GM18505 (cell line): Measurements from ENCODE around the gene PLXNA4.

Experiments used
- ATAC-seq: cut with Tn5 transposase; IDR thresholded peaks from one replicate; pipeline ENCODE4 v1.9.1; 2021; ENCODE audit not compliant: unreplicated experiment
- POLR2A ChIP-seq: IDR thresholded peaks from 4 replicates; pipeline ENCODE4 v1.6.1; 2011; ENCODE audit warnings: borderline replicate concordance; ENCODE audit not compliant: insufficient read depth, insufficient read length; ENCODE audit errors: extremely low read depth

The PLXNA4 gene

DNA sequence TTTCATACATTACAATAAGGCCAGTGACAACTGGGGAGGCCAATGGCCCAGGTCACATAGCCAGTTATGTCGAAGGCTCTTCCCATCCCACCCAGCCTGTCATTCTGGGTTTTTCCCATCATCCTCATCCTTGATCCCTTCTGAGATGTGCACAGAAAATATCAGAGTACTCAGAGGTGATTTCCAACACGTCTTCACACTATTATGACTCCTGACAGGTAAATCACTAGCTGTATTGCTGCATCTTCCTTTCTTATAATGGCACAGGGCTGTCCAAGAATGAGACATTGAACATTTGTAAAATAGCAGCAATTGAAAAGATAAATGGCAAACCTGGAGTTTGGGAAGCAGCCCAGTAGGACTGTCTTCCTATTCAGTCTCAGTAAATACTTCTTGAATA lies 159.9 kb downstream of the PLXNA4 start:
- ATAC-seq, result no peak
- no peak for TF ChIP-seq POLR2A

DNA sequence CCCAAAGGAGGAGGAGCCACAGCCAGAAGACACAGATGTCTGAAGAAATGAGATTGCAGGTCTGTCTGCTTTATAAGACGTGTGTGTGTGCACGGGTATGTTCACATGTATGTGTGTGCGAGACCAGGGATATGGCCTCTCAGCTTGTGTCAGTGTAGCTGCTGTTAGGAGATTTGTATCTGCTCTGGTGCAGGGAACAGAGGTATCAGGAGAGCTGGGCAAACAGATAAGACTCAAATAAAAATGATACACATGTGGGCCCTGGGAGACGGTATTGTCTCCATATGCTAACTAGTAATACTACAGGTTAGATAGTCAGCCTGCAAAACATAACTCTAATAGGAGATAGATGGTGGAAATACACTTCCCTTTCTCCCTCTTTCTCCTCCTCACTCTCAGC lies 161.0 kb downstream of the PLXNA4 start:
- no peak for ATAC-seq
- TF ChIP-seq POLR2A, result no peak

GRCh38 chr7:132414857-132415256 lies 161.4 kb downstream of the PLXNA4 start:
- no peak for TF ChIP-seq POLR2A
- no peak for ATAC-seq

DNA sequence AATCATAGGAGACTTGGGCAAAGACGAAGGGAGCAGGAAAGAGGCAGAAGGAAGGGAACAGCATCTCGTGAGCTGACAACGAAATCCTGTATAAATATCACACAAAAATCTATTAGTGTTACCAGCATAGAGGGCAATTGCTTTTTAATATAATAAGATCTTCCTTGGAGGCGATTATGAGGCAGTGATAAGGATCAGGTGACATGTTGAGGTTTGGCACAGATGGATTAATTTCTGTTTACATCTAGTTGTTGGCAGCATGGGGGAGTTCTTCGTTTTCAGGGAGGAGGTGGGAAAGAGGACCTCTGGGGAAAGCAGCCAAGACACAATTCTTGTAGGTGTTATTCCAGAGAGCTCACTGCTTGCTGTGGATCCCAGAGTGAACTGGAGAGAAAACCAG lies 163.8 kb downstream of the PLXNA4 start:
- TF ChIP-seq POLR2A, result no peak
- ATAC-seq, result no peak

GRCh38 chr7:132410861-132411541 lies 165.3 kb downstream of the PLXNA4 start:
- TF ChIP-seq POLR2A, result no peak
- no peak for ATAC-seq

DNA sequence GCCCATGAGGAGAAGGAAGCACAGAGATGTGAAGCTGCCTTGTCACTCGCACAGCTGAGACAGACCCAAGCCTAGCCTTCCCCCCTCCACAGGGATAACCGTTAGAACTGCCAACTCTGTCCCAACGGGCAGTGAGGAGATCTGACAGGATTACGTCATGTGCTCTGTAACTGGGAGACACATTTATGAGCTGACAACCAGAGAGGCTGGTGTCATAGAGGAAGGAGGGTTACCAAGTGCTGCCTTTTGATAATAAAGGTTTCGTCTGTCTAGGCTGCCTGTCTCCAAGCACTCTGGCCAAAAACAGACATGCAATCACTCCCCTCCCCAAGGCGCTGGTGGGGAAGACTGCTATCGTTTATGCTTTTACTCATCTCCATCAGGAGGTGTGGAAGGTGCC lies 165.9 kb downstream of the PLXNA4 start:
- no peak for TF ChIP-seq POLR2A
- ATAC-seq, result no peak

DNA sequence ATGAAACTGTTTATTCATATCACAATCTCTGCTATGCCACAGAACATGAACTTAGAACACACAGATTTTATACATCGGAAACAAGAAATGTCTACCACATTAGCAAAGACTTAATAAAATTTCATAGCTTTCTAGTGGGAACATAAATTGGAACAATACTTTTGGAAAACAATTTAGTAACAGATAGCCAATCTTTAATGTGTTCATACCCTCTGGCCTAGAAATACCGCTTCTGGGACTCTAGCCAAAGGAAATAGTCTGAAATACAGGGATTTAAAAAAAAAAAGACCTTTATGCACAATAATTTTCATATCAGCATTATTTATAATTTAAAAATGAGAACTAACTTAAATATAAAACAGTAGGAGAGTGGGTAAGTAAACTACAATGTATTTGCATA lies 168.5 kb downstream of the PLXNA4 start:
- TF ChIP-seq POLR2A, result no peak
- no peak for ATAC-seq

GRCh38 chr7:132406039-132406438 lies 170.2 kb downstream of the PLXNA4 start:
- no peak for TF ChIP-seq POLR2A
- ATAC-seq, result no peak

- no peak for ATAC-seq
- TF ChIP-seq POLR2A, result no peak
Measured at GRCh38 chr7:132404261-132404660, 172.0 kb downstream of the PLXNA4 start.

DNA sequence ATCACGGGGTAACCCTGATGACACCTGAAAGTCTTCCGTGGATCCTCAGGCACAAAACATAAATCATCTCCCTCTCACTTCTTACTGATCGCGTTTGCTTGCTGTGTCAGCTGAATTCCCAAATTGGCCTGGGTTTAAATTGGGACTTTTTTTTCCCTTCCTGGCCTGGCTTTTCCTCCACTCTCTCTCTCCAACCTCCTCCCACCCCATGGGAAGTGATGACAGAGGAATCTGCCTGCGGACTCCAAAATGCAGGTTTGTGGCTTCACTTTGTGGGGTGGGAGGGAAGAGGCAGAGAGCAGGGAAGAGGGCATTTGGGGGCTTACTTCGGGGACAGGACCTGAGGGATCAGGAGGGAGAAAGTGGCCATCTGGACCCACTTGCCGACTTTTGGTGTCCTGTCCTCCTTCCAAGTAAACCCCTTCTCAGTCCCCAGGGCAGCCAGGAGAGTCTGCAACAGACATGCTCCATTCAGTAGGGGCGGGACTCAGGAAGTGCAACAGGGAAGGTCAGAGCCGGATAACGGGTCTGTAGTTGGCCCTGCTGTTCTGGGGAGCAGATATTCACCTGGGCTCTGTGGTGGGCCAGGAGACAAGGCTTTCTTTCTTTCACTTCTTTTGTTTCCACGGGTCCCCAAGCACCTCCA lies 172.7 kb downstream of the PLXNA4 start:
- TF ChIP-seq POLR2A, result no peak
- no peak for ATAC-seq

GRCh38 chr7:132402751-132403245 lies 173.5 kb downstream of the PLXNA4 start:
- no peak for TF ChIP-seq POLR2A
- no peak for ATAC-seq

- TF ChIP-seq POLR2A, result no peak
Measured at GRCh38 chr7:132402096-132402495, 174.2 kb downstream of the PLXNA4 start.

GRCh38 chr7:132400561-132401142 lies 175.6 kb downstream of the PLXNA4 start:
- ATAC-seq, result no peak
- TF ChIP-seq POLR2A, result no peak

More at GRCh38 chr7:132402096-132402495, 174.2 kb downstream of the PLXNA4 start:
- ATAC-seq, result no peak

GRCh38 chr7:132399367-132399766 lies 176.9 kb downstream of the PLXNA4 start:
- ATAC-seq, result no peak
- TF ChIP-seq POLR2A, result no peak
